ENCODE data around the gene ZNG1B.
"Not testable (repeated sequence)": the region's sequence is repeated elsewhere in the genome, so short reads cannot be mapped to it uniquely, and the experiment has no call there.

ZNG1B gene

GRCh38 chr2:113476688-113477368 lies 39.3 kb downstream of the ZNG1B start:
- not testable (repeated sequence) for H3K4me3 ChIP-seq (ENCODE audit: low read depth, low read length); DNase-seq (ENCODE audit: low read depth)

- not testable (repeated sequence) for H3K4me3 ChIP-seq (ENCODE audit: low read depth, low read length); DNase-seq (ENCODE audit: low read depth)
Measured at GRCh38 chr2:113496527-113496926, 59.0 kb downstream of the ZNG1B start.

GRCh38 chr2:113498365-113498764 lies 60.9 kb downstream of the ZNG1B start, which contains the start of gene FOXD4L1:
Gene FOXD4L1, plus strand, starts transcription at chr2:113498665. Its CDS starts 592 bp downstream, at chr2:113499257.
- H3K4me3 ChIP-seq (ENCODE audit: low read depth, low read length); DNase-seq (ENCODE audit: low read depth): not testable (repeated sequence)

- not testable (repeated sequence) for H3K4me3 ChIP-seq (ENCODE audit: low read depth, low read length); DNase-seq (ENCODE audit: low read depth)
Measured at GRCh38 chr2:113499019-113499885, 61.8 kb downstream of the ZNG1B start.

GRCh38 chr2:113499886-113500722 lies 62.6 kb downstream of the ZNG1B start:
- DNase-seq (ENCODE audit: low read depth); H3K4me3 ChIP-seq (ENCODE audit: low read depth, low read length): not testable (repeated sequence)

- DNase-seq (ENCODE audit: low read depth); H3K4me3 ChIP-seq (ENCODE audit: low read depth, low read length): not testable (repeated sequence)
Measured at GRCh38 chr2:113500723-113501038, 63.2 kb downstream of the ZNG1B start.

- not testable (repeated sequence) for DNase-seq (ENCODE audit: low read depth)
- peak overlapping the region; percentile 16 for H3K4me3 ChIP-seq (ENCODE audit: low read depth, low read length)
Measured at GRCh38 chr2:113502216-113503093, 65.0 kb downstream of the ZNG1B start.

- peak; percentile 76 for DNase-seq (ENCODE audit: low read depth)
- H3K4me3 ChIP-seq (ENCODE audit: low read depth, low read length), result peak overlapping the region; percentile 16
Measured at GRCh38 chr2:113503094-113504042, 65.9 kb downstream of the ZNG1B start.

- not testable (repeated sequence) for H3K4me3 ChIP-seq (ENCODE audit: low read depth, low read length)
- DNase-seq (ENCODE audit: low read depth), result peak; percentile 30
Measured at GRCh38 chr2:113504081-113504480, 66.6 kb downstream of the ZNG1B start.

GRCh38 chr2:113507394-113508140 lies 70.1 kb downstream of the ZNG1B start:
- DNase-seq (ENCODE audit: low read depth); H3K4me3 ChIP-seq (ENCODE audit: low read depth, low read length): not testable (repeated sequence)

- DNase-seq (ENCODE audit: low read depth); H3K4me3 ChIP-seq (ENCODE audit: low read depth, low read length): not testable (repeated sequence)
Measured at GRCh38 chr2:113508187-113508586, 70.7 kb downstream of the ZNG1B start.

GRCh38 chr2:113510913-113511312 lies 73.4 kb downstream of the ZNG1B start:
- not testable (repeated sequence) for DNase-seq (ENCODE audit: low read depth); H3K4me3 ChIP-seq (ENCODE audit: low read depth, low read length)

- not testable (repeated sequence) for DNase-seq (ENCODE audit: low read depth); H3K4me3 ChIP-seq (ENCODE audit: low read depth, low read length)
Measured at GRCh38 chr2:113511859-113512258, 74.4 kb downstream of the ZNG1B start.

GRCh38 chr2:113515457-113515856 lies 78.0 kb downstream of the ZNG1B start:
- DNase-seq (ENCODE audit: low read depth), result peak; percentile 13
- not testable (repeated sequence) for H3K4me3 ChIP-seq (ENCODE audit: low read depth, low read length)

GRCh38 chr2:113515995-113516394 lies 78.5 kb downstream of the ZNG1B start:
- DNase-seq (ENCODE audit: low read depth); H3K4me3 ChIP-seq (ENCODE audit: low read depth, low read length): not testable (repeated sequence)

GRCh38 chr2:113517025-113517424 lies 79.5 kb downstream of the ZNG1B start:
- H3K4me3 ChIP-seq (ENCODE audit: low read depth, low read length), result not testable (repeated sequence)

GRCh38 chr2:113520837-113521236 lies 83.3 kb downstream of the ZNG1B start:
- not testable (repeated sequence) for DNase-seq (ENCODE audit: low read depth); H3K4me3 ChIP-seq (ENCODE audit: low read depth, low read length)

More at GRCh38 chr2:113517025-113517424, 79.5 kb downstream of the ZNG1B start:
- not testable (repeated sequence) for DNase-seq (ENCODE audit: low read depth)
